Osteocyte (in vitro differentiated cells): ENCODE data around the gene SMURF1. TPM values are rescaled to one million over a fixed set of nuclear protein-coding genes. Genes with fewer than 3 reads are reported as not detected.
"Not testable (repeated sequence)": the region's sequence is repeated elsewhere in the genome, so short reads cannot be mapped to it uniquely, and the experiment has no call there.

Source experiments
- DNase-seq: peaks from one replicate; pipeline ENCODE4 v3.0.0; 2021; ENCODE audit warnings: mixed read lengths; ENCODE audit not compliant: unreplicated experiment; ENCODE audit errors: extremely low spot score
- H3K27ac Mint-ChIP-seq: one replicate; pipeline ENCODE4 v1.8.0; 2021; ENCODE audit warnings: mild to moderate bottlenecking, mixed read lengths; ENCODE audit not compliant: unreplicated experiment
- H3K27me3 Mint-ChIP-seq: one replicate; pipeline ENCODE4 v1.8.0; 2021; ENCODE audit warnings: mixed read lengths; ENCODE audit not compliant: unreplicated experiment
- H3K36me3 Mint-ChIP-seq: one replicate; pipeline ENCODE4 v1.8.0; 2021; ENCODE audit warnings: mixed read lengths; ENCODE audit not compliant: unreplicated experiment
- H3K4me1 Mint-ChIP-seq: one replicate; pipeline ENCODE4 v1.8.0; 2021; ENCODE audit warnings: mixed read lengths; ENCODE audit not compliant: unreplicated experiment
- H3K4me3 Mint-ChIP-seq: one replicate; pipeline ENCODE4 v1.8.0; 2021; ENCODE audit warnings: mild to moderate bottlenecking, moderate library complexity, mixed read lengths; ENCODE audit not compliant: unreplicated experiment
- H3K9me3 Mint-ChIP-seq: one replicate; pipeline ENCODE4 v1.8.0; 2021; ENCODE audit warnings: mixed read lengths; ENCODE audit not compliant: unreplicated experiment
- CTCF ChIP-seq: fragments of 200-600 bp; sonication (generic); IDR thresholded peaks from 2 replicates; pipeline ENCODE4 v1.5.0; 2021; ENCODE audit warnings: antibody characterized with exemption, mild to moderate bottlenecking, moderate library complexity
- total RNA-seq: library from RNA; stranded (reverse); gene quantifications from 2 replicates; pipeline ENCODE4 v1.2.1, GENCODE V29; 2021

The SMURF1 gene
- total RNA-seq, 1 donor from 2014 or later: 24.1 TPM

- peaks cover 86% of the 10 kb centered on the region for H3K4me1 Mint-ChIP-seq
- no peak for DNase-seq
- no peak for TF ChIP-seq CTCF
- H3K27me3 Mint-ChIP-seq: no peaks in the 10 kb centered on the region
- H3K27ac Mint-ChIP-seq: peak overlapping the region; percentile 92
- peaks cover 4% of the 10 kb centered on the region for H3K9me3 Mint-ChIP-seq
- H3K4me3 Mint-ChIP-seq: peak overlapping the region; percentile 30
- peaks cover 5% of the 10 kb centered on the region for H3K36me3 Mint-ChIP-seq
Measured at GRCh38 chr7:99102809-99103690, 40.9 kb downstream of the SMURF1 start.

GRCh38 chr7:99102361-99102760 is 41.5 kb downstream of the SMURF1 start:
- no peak for DNase-seq
- peaks cover 83% of the 10 kb centered on the region for H3K4me1 Mint-ChIP-seq
- no peaks in the 10 kb centered on the region for H3K27me3 Mint-ChIP-seq
- H3K27ac Mint-ChIP-seq: peak overlapping the region; percentile 92
- TF ChIP-seq CTCF: no peak
- H3K4me3 Mint-ChIP-seq: no peak overlapping the region
- H3K9me3 Mint-ChIP-seq: peaks cover 4% of the 10 kb centered on the region
- H3K36me3 Mint-ChIP-seq: peaks cover 9% of the 10 kb centered on the region

DNA sequence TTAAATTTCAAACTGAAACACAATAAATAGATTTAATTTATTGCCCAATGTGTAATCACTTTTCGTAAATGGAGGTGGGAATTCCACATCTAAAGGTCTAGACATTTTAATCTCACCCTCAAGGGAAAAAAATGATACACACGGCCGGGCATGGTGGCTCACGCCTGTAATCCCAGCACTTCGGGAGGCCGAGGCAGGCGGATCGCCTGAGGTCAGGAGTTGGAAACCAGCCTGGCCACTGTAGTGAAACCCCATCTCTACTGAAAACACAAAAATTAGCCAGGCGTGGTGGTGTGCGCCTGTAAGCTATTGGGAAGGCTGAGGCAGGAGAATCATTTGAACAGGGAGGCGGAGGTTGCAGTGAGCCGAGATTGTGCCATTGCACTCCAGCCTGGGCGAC is 42.4 kb downstream of the SMURF1 start:
- Mint-ChIP-seq H3K4me1 (peaks cover 78% of the 10 kb centered on the region), H3K36me3 (peaks cover 13% of the 10 kb centered on the region), H3K27ac (peak overlapping the region; percentile 11)
- not testable (repeated sequence) for DNase-seq, H3K4me3 Mint-ChIP-seq, H3K9me3 Mint-ChIP-seq, H3K27me3 Mint-ChIP-seq

DNA sequence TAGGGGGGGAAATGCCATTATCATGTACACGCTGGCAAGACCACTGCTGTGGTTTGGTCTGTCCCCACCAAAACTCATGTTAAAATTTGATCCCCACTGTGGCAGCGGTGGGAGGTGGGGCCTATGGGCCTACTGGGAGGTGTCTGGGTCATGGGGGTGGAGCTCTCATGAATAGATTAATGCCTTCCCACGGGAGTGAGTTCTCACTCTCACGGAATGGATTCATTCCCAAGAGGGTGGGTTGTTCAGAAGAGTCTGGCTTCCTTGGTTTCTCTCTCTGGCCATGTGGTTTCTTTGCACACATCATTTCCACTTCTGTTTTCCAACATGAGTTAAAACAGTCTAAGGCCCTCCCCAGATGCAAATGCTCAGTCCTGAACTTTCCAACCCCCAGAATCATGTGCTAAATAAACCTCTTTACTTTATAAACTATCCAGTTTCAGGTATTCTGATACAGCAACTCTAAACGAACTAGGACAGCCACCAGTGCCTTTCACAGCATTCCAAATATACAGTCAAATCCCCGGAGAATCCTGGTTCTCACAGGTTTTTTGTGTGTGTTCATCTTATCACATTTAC is 44.3 kb downstream of the SMURF1 start:
- Mint-ChIP-seq H3K4me1 (peaks cover 76% of the 10 kb centered on the region), H3K9me3 (peaks cover 13% of the 10 kb centered on the region), H3K27ac (peak overlapping the region; percentile 82), H3K4me3 (peak overlapping the region; percentile 20), H3K27me3 (no peaks in the 10 kb centered on the region), H3K36me3 (peaks cover 17% of the 10 kb centered on the region)
- no peak for DNase-seq
- TF ChIP-seq CTCF: no peak

DNA sequence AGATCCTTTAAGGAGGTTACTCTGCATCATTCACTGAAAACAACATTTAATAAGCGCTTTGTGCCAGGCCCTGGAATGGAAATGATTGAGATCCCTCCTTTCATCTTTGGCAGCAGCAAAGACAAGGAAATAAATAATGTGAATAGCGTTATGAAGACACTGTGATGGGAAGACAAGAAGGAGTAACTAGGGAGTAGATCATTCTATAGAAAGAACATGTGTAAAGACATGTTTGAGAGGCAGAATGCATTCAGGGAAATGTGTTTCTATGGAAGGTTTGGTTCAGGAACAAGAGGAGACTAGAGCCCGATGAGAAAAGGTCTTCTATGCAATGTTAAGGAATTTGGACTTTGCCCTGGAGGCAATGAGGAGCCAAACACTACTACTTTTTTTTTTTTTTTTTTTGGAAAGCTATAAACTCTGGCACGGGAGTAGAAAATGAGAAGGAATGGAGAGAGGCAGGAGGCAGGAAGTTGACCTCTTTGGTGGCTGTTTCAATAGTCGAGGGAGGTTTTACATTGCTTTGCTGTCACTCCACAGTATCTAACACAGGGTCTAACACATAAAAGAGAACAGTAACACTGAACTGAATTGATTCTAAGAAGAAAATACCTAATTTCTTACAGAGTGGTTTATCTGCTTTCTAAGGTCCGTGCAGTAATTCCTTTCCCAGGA is 44.9 kb downstream of the SMURF1 start:
- H3K4me1 Mint-ChIP-seq: peaks cover 75% of the 10 kb centered on the region

More for the DNA sequence above, 44.9 kb downstream of the SMURF1 start:
- H3K27me3 Mint-ChIP-seq: no peaks in the 10 kb centered on the region
- peak overlapping the region; percentile 20 for H3K4me3 Mint-ChIP-seq
- peak overlapping the region; percentile 82 for H3K27ac Mint-ChIP-seq
- DNase-seq: no peak
- no peak for TF ChIP-seq CTCF
- peaks cover 17% of the 10 kb centered on the region for H3K36me3 Mint-ChIP-seq
- peaks cover 13% of the 10 kb centered on the region for H3K9me3 Mint-ChIP-seq
